Karpas-422 (cell line): ENCODE data around the gene C14orf180. TPM values are rescaled to one million over a fixed set of nuclear protein-coding genes. Genes with fewer than 3 reads are reported as not detected.
A peak's percentile ranks its signal among the peaks of the same experiment; 100 is the strongest.

Experiments used
- DNase-seq: peaks from one replicate; pipeline ENCODE4 v3.0.0-alpha.2; 2015
- H2AFZ ChIP-seq: fragments of 200-600 bp; sonication (generic); 2 replicates; pipeline ENCODE4 v1.6.1; 2014; ENCODE audit warnings: antibody characterized with exemption, low read length, mixed read lengths
- H3K27ac ChIP-seq: fragments of 200-600 bp; sonication (generic); 2 replicates; pipeline ENCODE4 v1.5.1; 2014; ENCODE audit warnings: mild to moderate bottlenecking, low read length, moderate library complexity
- H3K27me3 ChIP-seq: fragments of 200-600 bp; sonication (generic); 2 replicates; pipeline ENCODE4 v1.6.1; 2014; ENCODE audit warnings: low read length, mixed read lengths
- H3K36me3 ChIP-seq: fragments of 200-600 bp; sonication (generic); 2 replicates; pipeline ENCODE4 v1.6.1; 2014; ENCODE audit warnings: low read length, mixed read lengths; ENCODE audit not compliant: insufficient read depth
- H3K4me1 ChIP-seq: fragments of 200-600 bp; sonication (generic); 2 replicates; pipeline ENCODE4 v1.6.1; 2014; ENCODE audit warnings: mild to moderate bottlenecking, low read length, mixed read lengths
- H3K4me2 ChIP-seq: fragments of 200-600 bp; sonication (generic); 2 replicates; pipeline ENCODE4 v1.6.1; 2014; ENCODE audit warnings: low read length, low read depth, mild to moderate bottlenecking; ENCODE audit not compliant: poor library complexity, severe bottlenecking
- H3K4me3 ChIP-seq: fragments of 200-600 bp; sonication (generic); 2 replicates; pipeline ENCODE4 v1.5.1; 2014; ENCODE audit warnings: mild to moderate bottlenecking, antibody characterized with exemption, low read length, mixed read lengths
- H3K79me2 ChIP-seq: fragments of 200-600 bp; sonication (generic); 2 replicates; pipeline ENCODE4 v1.6.1; 2014; ENCODE audit warnings: mild to moderate bottlenecking, low read length, mixed read lengths
- H3K9ac ChIP-seq: fragments of 200-600 bp; sonication (generic); 2 replicates; pipeline ENCODE4 v1.6.0; 2014; ENCODE audit warnings: low read length
- H3K9me2 ChIP-seq: fragments of 200-600 bp; sonication (generic), shearing (Covaris generic); replicated peaks from 2 replicates; pipeline ENCODE4 v1.6.0; 2014; ENCODE audit warnings: mild to moderate bottlenecking, low read length, moderate library complexity; ENCODE audit not compliant: insufficient read depth
- H3K9me3 ChIP-seq: fragments of 300-700, 200-600 bp; sonication (generic); 2 replicates; pipeline ENCODE4 v1.6.1; 2014; ENCODE audit warnings: low read length, mixed read lengths
- H4K20me1 ChIP-seq: fragments of 200-600 bp; sonication (generic); 2 replicates; pipeline ENCODE4 v1.6.1; 2014; ENCODE audit warnings: mild to moderate bottlenecking, antibody characterized with exemption, low read length, low read depth; ENCODE audit not compliant: insufficient read depth
- total RNA-seq: library from RNA; depleted of rRNA; stranded (reverse); fragments of >200 nt; shearing (Covaris generic); gene quantifications from 2 replicates; pipeline ENCODE4 v1.2.3, GENCODE V29; 2014; ENCODE audit warnings: low replicate concordance

Gene C14orf180
- total RNA-seq, 1 experiment from 2014 or later = not detected

GRCh38 chr14:104552738-104553125 is 26.8 kb upstream of the C14orf180 start:
- no peak for DNase-seq
- Histone ChIP-seq H3K9me3 (no peaks in the 10 kb centered on the region), H2AFZ (no peak overlapping the region), H3K4me1 (peaks cover 94% of the 10 kb centered on the region), H3K27me3 (no peaks in the 10 kb centered on the region), H3K4me3 (no peak overlapping the region), H3K36me3 (no peaks in the 10 kb centered on the region; the same call in 1 of the 2 replicates), H3K9me2 (no peaks in the 10 kb centered on the region), H3K9ac (peak overlapping the region; percentile 80; the same call in 1 of the 2 replicates), H4K20me1 (no peaks in the 10 kb centered on the region; the same call in 1 of the 2 replicates), H3K79me2 (peaks cover 45% of the 10 kb centered on the region), H3K4me2 (no peak overlapping the region), H3K27ac (peak overlapping the region; percentile 96)

- H3K4me2 ChIP-seq = peak overlapping the region; percentile 69
- no peak for DNase-seq
- no peaks in the 10 kb centered on the region; the same call in 1 of the 2 replicates for H3K36me3 ChIP-seq
- peak overlapping the region; percentile 80 for H3K9ac ChIP-seq
- no peaks in the 10 kb centered on the region for H3K27me3 ChIP-seq
- H3K4me1 ChIP-seq = peaks cover 95% of the 10 kb centered on the region
- H3K4me3 ChIP-seq = no peak overlapping the region
- no peak overlapping the region for H2AFZ ChIP-seq
- no peaks in the 10 kb centered on the region for H3K9me2 ChIP-seq
- no peaks in the 10 kb centered on the region; the same call in 1 of the 2 replicates for H4K20me1 ChIP-seq
- H3K9me3 ChIP-seq = no peaks in the 10 kb centered on the region
- H3K79me2 ChIP-seq = peaks cover 52% of the 10 kb centered on the region
- H3K27ac ChIP-seq = peak overlapping the region; percentile 96
Observed at GRCh38 chr14:104553166-104554087, 26.1 kb upstream of the C14orf180 start.

- H3K27ac ChIP-seq = peak overlapping the region; percentile 96
- H3K9ac ChIP-seq = peak overlapping the region; percentile 80; the same call in 1 of the 2 replicates
- no peak overlapping the region for H3K4me3 ChIP-seq
- DNase-seq = no peak
- H2AFZ ChIP-seq = no peak overlapping the region
- no peaks in the 10 kb centered on the region; the same call in 1 of the 2 replicates for H3K36me3 ChIP-seq
- no peaks in the 10 kb centered on the region for H3K9me2 ChIP-seq
- peaks cover 54% of the 10 kb centered on the region for H3K79me2 ChIP-seq
- peaks cover 97% of the 10 kb centered on the region for H3K4me1 ChIP-seq
- H3K27me3 ChIP-seq = no peaks in the 10 kb centered on the region
- no peaks in the 10 kb centered on the region; the same call in 1 of the 2 replicates for H4K20me1 ChIP-seq
- H3K9me3 ChIP-seq = no peaks in the 10 kb centered on the region
- H3K4me2 ChIP-seq = peak overlapping the region; percentile 69
Observed at GRCh38 chr14:104554088-104554607, 25.4 kb upstream of the C14orf180 start.

GRCh38 chr14:104554608-104555429 is 24.7 kb upstream of the C14orf180 start:
- H3K4me3 ChIP-seq = no peak overlapping the region; the same call in 1 of the 2 replicates
- no peaks in the 10 kb centered on the region; the same call in 1 of the 2 replicates for H4K20me1 ChIP-seq
- H3K9ac ChIP-seq = peak overlapping the region; percentile 80
- no peaks in the 10 kb centered on the region for H3K9me2 ChIP-seq
- peak overlapping the region; percentile 96 for H3K27ac ChIP-seq
- H3K27me3 ChIP-seq = no peaks in the 10 kb centered on the region
- H3K79me2 ChIP-seq = peaks cover 54% of the 10 kb centered on the region
- DNase-seq = no peak
- no peak overlapping the region for H2AFZ ChIP-seq
- peak overlapping the region; percentile 69 for H3K4me2 ChIP-seq
- H3K4me1 ChIP-seq = peaks cover 97% of the 10 kb centered on the region
- H3K36me3 ChIP-seq = no peaks in the 10 kb centered on the region; the same call in 1 of the 2 replicates
- no peaks in the 10 kb centered on the region for H3K9me3 ChIP-seq

- Histone ChIP-seq H3K36me3 (no peaks in the 10 kb centered on the region; the same call in 1 of the 2 replicates), H3K79me2 (peaks cover 54% of the 10 kb centered on the region), H3K27ac (peak overlapping the region; percentile 96), H3K9me2 (no peaks in the 10 kb centered on the region), H3K9me3 (no peaks in the 10 kb centered on the region), H4K20me1 (no peaks in the 10 kb centered on the region; the same call in 1 of the 2 replicates), H3K4me2 (peak overlapping the region; percentile 69), H3K9ac (peak overlapping the region; percentile 80), H3K4me1 (peaks cover 98% of the 10 kb centered on the region), H3K4me3 (peak overlapping the region; percentile 18; the same call in 1 of the 2 replicates), H2AFZ (no peak overlapping the region), H3K27me3 (no peaks in the 10 kb centered on the region)
- no peak for DNase-seq
Observed at GRCh38 chr14:104555430-104556255, 23.9 kb upstream of the C14orf180 start.

GRCh38 chr14:104556256-104557021 is 23.1 kb upstream of the C14orf180 start:
- peak overlapping the region; percentile 96 for H3K27ac ChIP-seq
- peak overlapping the region; percentile 69 for H3K4me2 ChIP-seq
- DNase-seq = no peak
- H3K36me3 ChIP-seq = no peaks in the 10 kb centered on the region; the same call in 1 of the 2 replicates
- H3K79me2 ChIP-seq = peaks cover 54% of the 10 kb centered on the region
- H3K9me3 ChIP-seq = no peaks in the 10 kb centered on the region
- H2AFZ ChIP-seq = no peak overlapping the region
- H3K27me3 ChIP-seq = no peaks in the 10 kb centered on the region
- no peaks in the 10 kb centered on the region for H4K20me1 ChIP-seq
- peak overlapping the region; percentile 80 for H3K9ac ChIP-seq
- H3K4me3 ChIP-seq = peak overlapping the region; percentile 62; the same call in 1 of the 2 replicates
- peaks cover 98% of the 10 kb centered on the region for H3K4me1 ChIP-seq
- no peaks in the 10 kb centered on the region for H3K9me2 ChIP-seq

- Histone ChIP-seq H4K20me1 (no peaks in the 10 kb centered on the region), H3K79me2 (peaks cover 54% of the 10 kb centered on the region), H3K9ac (peak overlapping the region; percentile 80), H3K27me3 (no peaks in the 10 kb centered on the region), H3K4me3 (peak overlapping the region; percentile 62; the same call in 1 of the 2 replicates), H3K36me3 (no peaks in the 10 kb centered on the region; the same call in 1 of the 2 replicates), H2AFZ (no peak overlapping the region), H3K9me2 (no peaks in the 10 kb centered on the region), H3K4me1 (peaks cover 98% of the 10 kb centered on the region), H3K9me3 (no peaks in the 10 kb centered on the region), H3K27ac (peak overlapping the region; percentile 96), H3K4me2 (peak overlapping the region; percentile 69)
- DNase-seq = no peak
Observed at GRCh38 chr14:104557086-104557485, 22.5 kb upstream of the C14orf180 start.
